Dermis microvascular lymphatic vessel endothelial cell (primary cell): Measurements from ENCODE around the gene RGS7BP. TPM values are rescaled to one million over a fixed set of nuclear protein-coding genes. Genes with fewer than 3 reads are reported as not detected.
A peak's percentile ranks its signal among the peaks of the same experiment; 100 is the strongest.
"Not testable (repeated sequence)": the region's sequence is repeated elsewhere in the genome, so short reads cannot be mapped to it uniquely, and the experiment has no call there.

Experiments
- DNase-seq, 2 donors: peaks; one replicate each; pipeline versions ENCODE4 v3.0.0 to v3.0.0-alpha.2; 2010; ENCODE audit warnings: low read depth in 2 of 2
- total RNA-seq: library from RNA; depleted of rRNA; stranded (reverse); fragments of >200 nt; gene quantifications from 2 replicates; pipeline ENCODE4 v1.2.1, GENCODE V29; 2014

RGS7BP gene
- total RNA-seq, 1 donor from 2014 or later, result 0.13 TPM

- DNase-seq, result not testable (repeated sequence)
Measured at GRCh38 chr5:64558641-64559040, 52.8 kb downstream of the RGS7BP start.

DNA sequence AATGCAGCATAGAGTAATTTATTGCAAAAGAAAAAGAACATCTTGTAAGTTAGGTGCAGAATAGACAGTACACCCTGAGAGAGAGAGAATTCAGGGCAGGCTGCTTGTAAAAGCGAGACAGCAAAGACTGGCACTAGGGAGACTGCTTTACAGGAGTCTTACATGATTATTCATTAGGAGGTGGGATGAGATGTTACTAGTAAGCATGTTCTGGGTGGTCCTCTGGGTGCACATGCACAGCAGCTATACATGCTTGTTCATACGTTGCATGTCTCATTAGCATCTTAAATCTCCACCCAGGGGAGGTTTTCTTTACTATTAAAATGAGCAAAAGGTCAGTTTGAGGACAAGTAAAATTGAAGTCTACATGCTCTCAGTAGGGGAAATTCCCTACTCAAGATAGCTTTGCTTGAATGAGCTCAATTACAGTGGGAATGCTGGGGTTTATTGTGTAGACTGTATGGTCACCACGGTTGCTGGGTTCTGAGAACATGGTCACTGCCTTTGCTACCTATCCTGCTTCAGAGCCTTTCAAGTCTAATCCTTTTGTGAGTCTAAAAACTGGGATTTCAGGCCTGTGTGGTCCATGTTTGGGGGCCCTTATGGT, 60.6 kb downstream of the RGS7BP start:
- DNase-seq, result no peak

DNA sequence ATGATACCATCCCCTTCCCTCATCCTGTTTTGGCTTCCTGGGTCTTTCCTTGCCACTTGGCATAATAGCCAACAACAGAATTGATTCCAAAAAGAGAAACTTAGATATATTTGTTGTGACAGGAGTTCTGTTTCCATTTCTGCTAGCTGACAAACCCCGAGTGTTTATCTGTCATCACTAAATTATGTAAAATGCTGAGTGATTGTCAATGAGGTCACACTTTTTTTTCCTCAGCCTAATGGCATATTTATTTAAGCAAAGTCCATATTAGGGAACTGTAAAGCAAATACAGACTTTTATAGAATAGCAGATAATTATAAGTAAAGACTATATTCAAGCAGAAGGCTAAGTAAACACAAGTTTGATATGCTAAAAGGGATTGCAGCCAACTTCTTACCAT, 64.0 kb downstream of the RGS7BP start:
- no peak for DNase-seq

- no peak for DNase-seq
Measured at GRCh38 chr5:64570395-64570996, 64.7 kb downstream of the RGS7BP start.

DNA sequence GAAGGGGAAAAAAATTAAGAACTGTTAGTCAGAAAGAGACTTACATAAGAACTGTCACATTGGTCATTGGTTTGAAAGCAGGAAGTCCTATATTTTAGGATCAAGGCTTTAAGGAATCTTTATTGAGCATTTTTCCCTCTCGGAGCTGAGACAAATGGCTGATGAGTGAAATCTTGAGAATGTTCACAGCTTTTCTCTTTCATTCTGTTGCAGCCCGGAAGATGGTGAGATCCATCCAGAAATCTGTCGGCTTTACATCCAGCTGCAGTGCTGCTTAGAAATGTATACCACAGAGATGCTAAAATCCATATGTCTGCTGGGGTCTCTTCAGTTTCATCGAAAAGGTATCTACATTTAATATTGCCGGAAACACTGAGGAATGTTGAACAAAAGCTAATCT, 69.7 kb downstream of the RGS7BP start:
- DNase-seq, result no peak

GRCh38 chr5:64576250-64576649, 70.4 kb downstream of the RGS7BP start:
- DNase-seq, result no peak

GRCh38 chr5:64585646-64586045, 79.8 kb downstream of the RGS7BP start:
- no peak for DNase-seq

DNA sequence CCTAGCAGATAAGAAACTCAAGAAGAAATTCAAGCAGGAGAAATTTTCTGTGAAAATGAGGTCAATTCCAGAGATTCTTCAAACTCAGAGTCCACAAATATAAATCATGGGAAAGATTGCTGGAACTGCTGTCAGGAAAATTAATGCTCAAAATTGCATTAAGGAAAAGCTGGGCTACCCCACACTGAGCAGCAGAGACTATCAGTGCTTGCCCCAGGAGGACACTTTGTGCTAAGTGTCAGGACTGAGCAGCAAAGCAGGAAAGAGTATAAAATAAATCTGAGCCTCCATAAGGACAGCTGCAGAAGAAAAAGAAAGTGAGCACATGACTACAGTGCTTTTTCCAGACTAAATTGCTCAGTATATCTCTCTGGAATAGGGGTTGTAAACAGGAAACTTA, 81.6 kb downstream of the RGS7BP start:
- DNase-seq, result no peak

- no peak for DNase-seq
Measured at GRCh38 chr5:64592730-64593341, 87.0 kb downstream of the RGS7BP start.

DNA sequence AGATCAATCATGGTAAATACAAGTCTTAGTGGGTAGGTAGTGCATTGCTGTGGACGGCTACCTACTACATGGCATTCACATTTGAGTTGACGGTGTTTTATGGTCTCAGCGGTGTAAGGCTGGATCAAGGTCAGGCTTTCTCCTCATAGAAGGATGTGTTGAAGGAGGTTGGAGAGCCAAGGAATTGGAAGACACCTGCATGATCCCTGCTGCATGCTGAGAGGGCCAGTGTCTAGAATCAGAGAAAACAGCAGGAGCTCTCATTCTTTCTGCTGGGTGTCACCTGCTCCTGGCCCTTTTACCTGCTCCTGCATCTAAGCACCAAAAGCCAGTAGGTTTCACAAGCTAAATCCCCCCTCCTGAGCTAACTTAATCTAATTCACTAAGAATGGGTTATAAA, 88.2 kb downstream of the RGS7BP start:
- no peak for DNase-seq

- DNase-seq, result no peak
Measured at GRCh38 chr5:64594601-64595000, 88.8 kb downstream of the RGS7BP start.

GRCh38 chr5:64595031-64595855, 89.4 kb downstream of the RGS7BP start:
- DNase-seq, result no peak

GRCh38 chr5:64599226-64599625, 93.4 kb downstream of the RGS7BP start:
- DNase-seq, result no peak

- DNase-seq, result no peak
Measured at GRCh38 chr5:64603676-64604075, 97.9 kb downstream of the RGS7BP start.

DNA sequence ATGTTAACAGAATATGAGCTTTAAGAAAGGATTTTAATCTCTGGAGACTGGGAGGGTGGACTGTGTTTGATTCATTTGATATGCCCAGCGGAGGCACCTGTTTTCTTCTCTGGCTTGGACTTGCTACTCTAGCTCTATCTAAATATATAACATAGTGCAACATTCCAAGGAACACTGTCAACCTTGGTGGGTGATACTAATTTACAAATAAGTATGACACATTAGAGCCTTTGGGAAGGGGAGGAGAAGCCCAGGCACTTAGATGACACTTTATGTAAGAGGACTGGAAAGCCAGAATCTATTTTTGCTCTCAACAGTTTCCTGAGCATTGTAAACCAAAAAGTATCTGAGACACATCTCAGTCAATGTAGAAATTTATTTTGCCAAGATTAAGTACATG, 101.1 kb downstream of the RGS7BP start:
- no peak for DNase-seq

DNA sequence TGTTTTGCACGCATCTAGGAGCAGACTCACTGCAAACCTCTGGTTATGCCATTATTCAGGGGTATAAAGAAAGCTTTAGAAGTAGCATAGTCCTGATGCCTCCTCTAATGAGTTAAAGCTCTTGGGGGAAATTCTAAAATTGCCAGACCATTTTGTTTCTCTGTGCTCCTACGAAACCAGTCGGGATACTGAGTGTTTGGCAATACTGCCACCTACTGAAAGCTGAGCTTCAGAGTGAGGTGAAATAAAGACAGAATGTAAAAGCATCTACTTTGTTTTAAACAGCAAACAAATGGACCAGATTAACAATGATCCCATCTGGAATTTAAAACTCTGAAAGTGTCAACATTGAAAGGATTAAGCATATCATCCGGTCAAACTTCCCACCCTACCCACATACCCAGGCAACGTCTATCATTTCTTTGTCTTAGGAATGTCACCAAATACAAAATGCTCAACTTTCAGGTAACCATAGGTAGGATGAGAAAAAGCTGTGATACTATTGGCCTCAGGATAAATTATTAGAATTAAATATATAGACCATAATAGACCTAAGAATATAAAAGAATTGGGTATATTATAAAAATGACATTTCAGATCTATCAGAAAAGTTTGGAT, 106.6 kb downstream of the RGS7BP start:
- peak; percentile 51 to 65 for DNase-seq

DNA sequence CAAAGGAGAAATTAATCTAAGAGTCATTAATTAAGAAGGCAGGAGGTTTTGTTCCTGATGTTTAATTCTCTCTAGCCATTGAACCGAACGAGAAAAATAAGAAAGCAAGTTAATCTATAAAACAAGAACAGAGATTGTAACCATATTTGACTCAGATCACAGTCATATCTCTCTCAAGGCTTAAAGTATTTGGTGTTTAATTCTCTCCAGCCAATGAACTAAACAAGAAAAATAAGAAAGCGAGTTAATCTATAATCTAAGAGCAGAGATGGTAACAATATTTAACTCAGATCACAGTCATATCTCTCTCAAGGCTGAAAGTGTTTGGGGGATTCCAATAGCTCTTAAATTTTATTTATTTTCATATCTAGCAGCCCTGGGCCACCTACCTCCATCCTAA, 110.1 kb downstream of the RGS7BP start:
- DNase-seq, result no peak

GRCh38 chr5:64619609-64620008, 113.8 kb downstream of the RGS7BP start:
- DNase-seq, result no peak

GRCh38 chr5:64622991-64623390, 117.2 kb downstream of the RGS7BP start:
- no peak for DNase-seq

DNA sequence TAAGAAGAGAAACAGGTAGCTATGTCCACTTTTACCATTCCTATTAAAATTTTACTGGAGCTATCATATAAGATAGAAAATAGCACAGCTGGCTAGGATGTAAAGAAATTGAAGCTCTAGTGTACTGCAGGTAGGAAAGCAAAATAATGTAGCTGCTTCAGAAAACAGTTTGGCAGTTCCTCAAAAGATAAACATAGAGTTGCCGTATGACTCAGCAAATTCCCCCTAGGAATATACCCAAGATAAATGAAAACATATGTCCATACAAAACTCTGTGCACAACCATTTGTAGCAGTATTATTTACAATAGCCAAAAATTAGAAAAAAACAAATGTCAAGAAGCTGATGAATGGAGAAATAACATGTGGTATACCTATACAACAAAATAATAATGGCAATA, 119.9 kb downstream of the RGS7BP start:
- DNase-seq, result no peak

GRCh38 chr5:64628901-64629300, 123.1 kb downstream of the RGS7BP start:
- DNase-seq, result no peak

- no peak for DNase-seq
Measured at GRCh38 chr5:64629841-64630240, 124.0 kb downstream of the RGS7BP start.
